Neuronal stem cell (in vitro differentiated cells): ENCODE results near the gene ZNRD2.

ENCODE experiments used
- DNase-seq: peaks from one replicate; pipeline ENCODE4 v3.0.0-alpha.2; 2013; ENCODE audit warnings: low spot score
- H2AFZ ChIP-seq: one replicate; pipeline ENCODE4 v1.6.1; 2013; ENCODE audit warnings: mild to moderate bottlenecking, low read length, inconsistent platforms
- H2AK5ac ChIP-seq: 2 replicates; pipeline ENCODE4 v1.6.1; 2013; ENCODE audit warnings: low read depth, mild to moderate bottlenecking, inconsistent platforms, low read length, moderate library complexity, mixed read lengths
- H2BK120ac ChIP-seq: 2 replicates; pipeline ENCODE4 v1.6.1; 2013; ENCODE audit warnings: low read depth, mild to moderate bottlenecking, inconsistent platforms, low read length, moderate library complexity, mixed read lengths
- H2BK12ac ChIP-seq: one replicate; pipeline ENCODE4 v1.6.1; 2013; ENCODE audit warnings: low read length, inconsistent platforms
- H2BK15ac ChIP-seq: 2 replicates; pipeline ENCODE4 v1.6.1; 2013; ENCODE audit warnings: mild to moderate bottlenecking, low read length, inconsistent platforms, mixed read lengths
- H2BK5ac ChIP-seq: one replicate; pipeline ENCODE4 v1.6.1; 2013; ENCODE audit warnings: inconsistent platforms, mild to moderate bottlenecking, low read length, moderate library complexity
- H3K14ac ChIP-seq: one replicate; pipeline ENCODE4 v1.6.1; 2013; ENCODE audit warnings: low read length, inconsistent platforms
- H3K18ac ChIP-seq: 2 replicates; pipeline ENCODE4 v1.6.1; 2013; ENCODE audit warnings: low read length, inconsistent platforms
- H3K23ac ChIP-seq: 2 replicates; pipeline ENCODE4 v1.6.1; 2013; ENCODE audit warnings: low read depth, mild to moderate bottlenecking, mixed read lengths, low read length, inconsistent platforms; ENCODE audit not compliant: poor library complexity
- H3K27ac ChIP-seq: replicated peaks from 3 replicates; pipeline ENCODE4 v1.5.1; 2013; ENCODE audit warnings: low read length, inconsistent platforms
- H3K27me3 ChIP-seq, 3 experiments: 2 replicates each; pipeline ENCODE4 v1.6.1; 2013; ENCODE audit warnings: low read length in 3 of 3, mild to moderate bottlenecking in 2 of 3, inconsistent platforms in 1 of 3, low read depth in 1 of 3, mixed read lengths in 1 of 3, moderate library complexity in 1 of 3; ENCODE audit not compliant: control insufficient read depth in 3 of 3, insufficient read depth in 3 of 3
- H3K36me3 ChIP-seq, 2 donors: replicated peaks in 1 of 2; 2 replicates each; pipeline ENCODE4 v1.6.1; 2013; ENCODE audit warnings: low read length in 2 of 2; ENCODE audit not compliant: control insufficient read depth in 2 of 2, insufficient read depth in 2 of 2
- H3K4ac ChIP-seq: 2 replicates; pipeline ENCODE4 v1.6.1; 2013; ENCODE audit warnings: inconsistent platforms, mild to moderate bottlenecking, low read length, moderate library complexity
- H3K4me1 ChIP-seq, 2 donors: 1 replicate in 1 of 2; 2 replicates in 1 of 2; pipeline ENCODE4 v1.6.1; 2013; ENCODE audit warnings: low read length in 2 of 2, low read depth in 1 of 2; ENCODE audit not compliant: control insufficient read depth in 2 of 2, insufficient read depth in 1 of 2
- H3K4me2 ChIP-seq: one replicate; pipeline ENCODE4 v1.6.1; 2013; ENCODE audit warnings: mild to moderate bottlenecking, low read length, inconsistent platforms; ENCODE audit not compliant: insufficient read depth, poor library complexity, severe bottlenecking
- H3K4me3 ChIP-seq, 2 donors: 2 replicates each; pipeline ENCODE4 v1.5.1; 2013; ENCODE audit warnings: low read length in 2 of 2, mild to moderate bottlenecking in 2 of 2, inconsistent platforms in 1 of 2, moderate library complexity in 1 of 2
- H3K79me1 ChIP-seq: one replicate; pipeline ENCODE4 v1.6.1; 2013; ENCODE audit warnings: low read depth, mild to moderate bottlenecking, inconsistent platforms, low read length, moderate library complexity
- H3K9ac ChIP-seq: one replicate; pipeline ENCODE4 v1.6.1; 2013; ENCODE audit warnings: mild to moderate bottlenecking, low read depth, low read length, inconsistent platforms; ENCODE audit not compliant: poor library complexity
- H3K9me3 ChIP-seq, 2 donors: replicated peaks in 1 of 2; 2 replicates each; pipeline versions ENCODE3 to v1.6.1; 2013; ENCODE audit warnings: low read length in 2 of 2, mild to moderate bottlenecking in 2 of 2, inconsistent platforms in 1 of 2, low read depth in 1 of 2, mixed read lengths in 1 of 2, moderate library complexity in 1 of 2; ENCODE audit not compliant: control insufficient read depth in 2 of 2, insufficient read depth in 1 of 2
- H4K8ac ChIP-seq: one replicate; pipeline ENCODE4 v1.6.1; 2013; ENCODE audit warnings: low read depth, mild to moderate bottlenecking, inconsistent platforms, low read length, moderate library complexity
- H4K91ac ChIP-seq: one replicate; pipeline ENCODE4 v1.6.1; 2013; ENCODE audit warnings: low read length, low read depth, mild to moderate bottlenecking, inconsistent platforms; ENCODE audit not compliant: poor library complexity
- WGBS, 2 donors: extraction: QIAGEN DNeasy Blood & Tissue Kit; methylation state at CpG; one replicate each; pipeline ENCODE4 v1.1.7; 2013; ENCODE audit warnings: missing lambda C conversion rate in 2 of 2, mixed read lengths in 1 of 2; ENCODE audit not compliant: insufficient read length in 2 of 2, insufficient replicate concordance in 1 of 2; ENCODE audit errors: extremely low coverage in 2 of 2; 5-methylcytosine and 5-hydroxymethylcytosine counted together

ZNRD2 gene

GRCh38 chr11:65529475-65530156, 40.7 kb upstream of the ZNRD2 start:
- no peak overlapping the region for H3K4ac ChIP-seq
- no peak overlapping the region for H4K91ac ChIP-seq
- no peak overlapping the region for H4K8ac ChIP-seq
- no peak overlapping the region for H2BK120ac ChIP-seq
- no peak overlapping the region for H3K18ac ChIP-seq
- peaks cover 45 to 58% of the 10 kb centered on the region in 2 donors for H3K36me3 ChIP-seq
- H3K27ac ChIP-seq: no peak overlapping the region
- no peaks in the 10 kb centered on the region for H3K27me3 ChIP-seq
- no CpG with 5 or more reads among the region's 10 CpGs for WGBS, 2 donors
- no peak overlapping the region for H2AFZ ChIP-seq
- H2BK12ac ChIP-seq: no peak overlapping the region
- no peak for DNase-seq
- H3K9ac ChIP-seq: peak overlapping the region; percentile 12
- peaks cover 19% of the 10 kb centered on the region for H3K79me1 ChIP-seq
- H2BK15ac ChIP-seq: no peak overlapping the region
- no peak overlapping the region for H2BK5ac ChIP-seq
- H3K4me1 ChIP-seq: peaks cover 6 to 19% of the 10 kb centered on the region in 2 donors
- H3K23ac ChIP-seq: peak overlapping the region; percentile 44
- peaks cover 0 to 3% of the 10 kb centered on the region in 2 donors for H3K9me3 ChIP-seq
- no peak overlapping the region for H3K14ac ChIP-seq
- H3K4me3 ChIP-seq: no peak overlapping the region
- H2AK5ac ChIP-seq: no peak overlapping the region
- H3K4me2 ChIP-seq: no peak overlapping the region

- H2BK5ac ChIP-seq: no peak overlapping the region
Observed at GRCh38 chr11:65530157-65530496, 40.1 kb upstream of the ZNRD2 start.

GRCh38 chr11:65532388-65533064, 37.8 kb upstream of the ZNRD2 start:
- peak overlapping the region; percentile 10 for H3K23ac ChIP-seq
- no CpG with 5 or more reads among the region's 15 CpGs for WGBS, 2 donors
- H3K4ac ChIP-seq: no peak overlapping the region

More at GRCh38 chr11:65530157-65530496, 40.1 kb upstream of the ZNRD2 start:
- no peak overlapping the region for H3K4me2 ChIP-seq
- H3K18ac ChIP-seq: no peak overlapping the region
- H3K79me1 ChIP-seq: peaks cover 18% of the 10 kb centered on the region
- peak overlapping the region; percentile 44 for H3K23ac ChIP-seq
- no CpG with 5 or more reads among the region's 5 CpGs for WGBS, 2 donors
- H2BK120ac ChIP-seq: no peak overlapping the region
- peaks cover 47 to 63% of the 10 kb centered on the region in 2 donors for H3K36me3 ChIP-seq
- H3K4me1 ChIP-seq: peaks cover 6 to 19% of the 10 kb centered on the region in 2 donors
- H3K9me3 ChIP-seq: peaks cover 0 to 3% of the 10 kb centered on the region in 2 donors
- H2AK5ac ChIP-seq: no peak overlapping the region
- no peak overlapping the region for H2AFZ ChIP-seq
- no peak for DNase-seq
- no peak overlapping the region for H3K14ac ChIP-seq
- H3K4ac ChIP-seq: no peak overlapping the region
- no peaks in the 10 kb centered on the region for H3K27me3 ChIP-seq
- H3K9ac ChIP-seq: no peak overlapping the region
- H3K4me3 ChIP-seq: no peak overlapping the region
- no peak overlapping the region for H2BK12ac ChIP-seq
- H3K27ac ChIP-seq: no peak overlapping the region
- no peak overlapping the region for H4K91ac ChIP-seq
- H4K8ac ChIP-seq: no peak overlapping the region
- no peak overlapping the region for H2BK15ac ChIP-seq

GRCh38 chr11:65535102-65535501, 35.2 kb upstream of the ZNRD2 start:
- Histone ChIP-seq H3K36me3 (peaks cover 46 to 71% of the 10 kb centered on the region in 2 donors), H3K4me1 (peaks cover 0 to 3% of the 10 kb centered on the region in 2 donors), H2BK15ac (no peak overlapping the region), H2AFZ (no peak overlapping the region), H3K4me2 (no peak overlapping the region), H3K27ac (no peak overlapping the region), H3K27me3 (peaks cover 0 to 21% (median 10%) of the 10 kb centered on the region in 3 experiments), H3K23ac (peak overlapping the region; percentile 29), H2AK5ac (no peak overlapping the region), H3K9me3 (no peaks in the 10 kb centered on the region), H2BK5ac (no peak overlapping the region), H3K4ac (no peak overlapping the region), H4K8ac (no peak overlapping the region), H4K91ac (no peak overlapping the region), H3K18ac (no peak overlapping the region), H2BK12ac (no peak overlapping the region), H3K4me3 (no peak overlapping the region), H3K14ac (no peak overlapping the region), H3K79me1 (peaks cover 3% of the 10 kb centered on the region), H2BK120ac (no peak overlapping the region), H3K9ac (peak overlapping the region; percentile 24)
- no peak for DNase-seq
- no CpG with 5 or more reads among the region's 9 CpGs for WGBS, 2 donors

More at GRCh38 chr11:65532388-65533064, 37.8 kb upstream of the ZNRD2 start:
- no peak overlapping the region for H2AK5ac ChIP-seq
- no peak overlapping the region for H4K91ac ChIP-seq
- no peak overlapping the region for H2BK15ac ChIP-seq
- peak overlapping the region; percentile 84 for H2BK5ac ChIP-seq
- H3K27ac ChIP-seq: no peak overlapping the region
- peak overlapping the region; percentile 30 for H3K9ac ChIP-seq
- H2BK12ac ChIP-seq: no peak overlapping the region
- H2AFZ ChIP-seq: no peak overlapping the region
- H3K4me2 ChIP-seq: no peak overlapping the region
- H3K36me3 ChIP-seq: peaks cover 56 to 75% of the 10 kb centered on the region in 2 donors
- H3K14ac ChIP-seq: no peak overlapping the region
- no peak overlapping the region for H2BK120ac ChIP-seq
- no peak overlapping the region for H4K8ac ChIP-seq
- H3K18ac ChIP-seq: no peak overlapping the region
- no peak for DNase-seq
- no peaks in the 10 kb centered on the region for H3K9me3 ChIP-seq
- peaks cover 0 to 10% of the 10 kb centered on the region in 2 donors for H3K4me1 ChIP-seq
- peak overlapping the region in 1 of 2 donors; percentile 50 for H3K4me3 ChIP-seq
- peaks cover 4% of the 10 kb centered on the region for H3K79me1 ChIP-seq
- H3K27me3 ChIP-seq: no peaks in the 10 kb centered on the region
